SK-N-MC (cell line): ENCODE measurements around the gene CASZ1.
A peak's percentile ranks its signal among the peaks of the same experiment; 100 is the strongest.

Experiments used
- DNase-seq: peaks from one replicate; pipeline ENCODE4 v3.0.0-alpha.2; 2011; ENCODE audit warnings: low read depth, low spot score
- H3K27ac ChIP-seq: fragments of 200-600 bp; sonication (generic); 2 replicates; pipeline ENCODE4 v1.5.1; 2016; ENCODE audit warnings: mixed run types
- H3K36me3 ChIP-seq: fragments of 200-600 bp; sonication (generic); 2 replicates; pipeline ENCODE4 v1.6.1; 2017; ENCODE audit warnings: antibody characterized with exemption, low read length, mixed read lengths; ENCODE audit not compliant: insufficient read depth
- H3K4me3 ChIP-seq: fragments of 200-600 bp; sonication (generic); 2 replicates; pipeline ENCODE4 v1.5.1; 2016
- H3K9ac ChIP-seq: fragments of 200-600 bp; sonication (generic); 2 replicates; pipeline ENCODE4 v1.8.0; 2017; ENCODE audit warnings: mixed run types, mixed read lengths; ENCODE audit not compliant: insufficient read length
- H3K9me3 ChIP-seq: fragments of 200-600 bp; sonication (generic); 2 replicates; pipeline ENCODE4 v1.6.1; 2017; ENCODE audit warnings: low read depth, mild to moderate bottlenecking, antibody characterized with exemption, low read length, moderate library complexity, mixed read lengths
- EZH2 ChIP-seq: fragments of 200-600 bp; sonication (generic); IDR thresholded peaks from one replicate; pipeline ENCODE4 v1.6.1; 2017; ENCODE audit warnings: antibody characterized with exemption
- FOXP2 ChIP-seq: optimal IDR thresholded peaks from 2 replicates; pipeline ENCODE3; 2011; ENCODE audit warnings: mild to moderate bottlenecking, moderate library complexity; ENCODE audit not compliant: insufficient read depth; ENCODE audit errors: extremely low read length, control extremely low read depth
- POLR2AphosphoS5 ChIP-seq: IDR thresholded peaks from 2 replicates; pipeline ENCODE4 v1.6.1; 2012; ENCODE audit warnings: mild to moderate bottlenecking, low read depth, low read length, borderline replicate concordance

Gene CASZ1

DNA sequence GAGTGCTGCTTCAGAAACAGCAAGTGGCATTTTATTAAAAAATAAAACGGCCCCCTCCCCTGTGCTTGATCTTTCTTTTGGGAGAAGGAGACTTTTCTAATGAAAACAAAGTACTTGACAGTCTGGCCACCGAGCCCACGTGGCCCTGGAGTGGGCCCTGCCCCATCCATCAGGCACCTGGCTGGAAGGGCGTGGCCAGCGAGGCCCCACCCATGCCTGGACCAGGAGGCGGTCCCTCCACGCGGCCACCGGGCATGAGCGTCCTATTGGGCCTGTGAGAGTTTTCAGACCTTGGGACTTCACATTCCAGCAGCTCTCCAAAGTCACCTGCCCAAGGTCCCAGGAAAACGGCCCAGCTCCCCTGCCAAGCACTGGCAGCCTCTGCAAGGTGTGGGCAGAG, 144.7 kb downstream of the CASZ1 start:
- Histone ChIP-seq H3K4me3 (no peak overlapping the region), H3K9ac (no peak overlapping the region), H3K9me3 (no peaks in the 10 kb centered on the region), H3K27ac (no peak overlapping the region), H3K36me3 (no peaks in the 10 kb centered on the region)
- no peak for TF ChIP-seq POLR2AphosphoS5
- DNase-seq = no peak

DNA sequence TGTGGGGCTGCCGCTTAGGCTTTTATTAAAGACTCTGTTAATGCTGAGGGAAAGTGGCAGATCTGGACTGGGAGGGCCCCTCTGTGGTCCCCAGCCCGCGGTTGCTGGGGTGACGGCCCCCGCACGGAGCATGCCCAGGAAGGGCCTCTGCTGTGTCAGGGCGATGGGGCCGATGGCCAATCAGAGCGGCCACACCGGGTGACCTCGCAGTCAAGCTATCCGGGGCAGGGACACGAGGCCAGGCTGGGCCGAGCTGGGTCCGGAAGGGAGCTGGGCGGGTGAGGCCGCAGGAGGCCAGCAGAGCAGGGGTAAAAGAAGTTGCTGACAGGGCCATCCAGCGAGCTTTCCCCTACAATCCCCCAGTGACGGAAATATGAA, 145.1 kb downstream of the CASZ1 start:
- TF ChIP-seq FOXP2 (no peak), POLR2AphosphoS5 (no peak), EZH2 (no peak)
- no peak overlapping the region for H3K27ac ChIP-seq
- no peak overlapping the region for H3K4me3 ChIP-seq
- H3K36me3 ChIP-seq = no peaks in the 10 kb centered on the region
- no peaks in the 10 kb centered on the region for H3K9me3 ChIP-seq
- no peak for DNase-seq
- no peak overlapping the region for H3K9ac ChIP-seq

DNA sequence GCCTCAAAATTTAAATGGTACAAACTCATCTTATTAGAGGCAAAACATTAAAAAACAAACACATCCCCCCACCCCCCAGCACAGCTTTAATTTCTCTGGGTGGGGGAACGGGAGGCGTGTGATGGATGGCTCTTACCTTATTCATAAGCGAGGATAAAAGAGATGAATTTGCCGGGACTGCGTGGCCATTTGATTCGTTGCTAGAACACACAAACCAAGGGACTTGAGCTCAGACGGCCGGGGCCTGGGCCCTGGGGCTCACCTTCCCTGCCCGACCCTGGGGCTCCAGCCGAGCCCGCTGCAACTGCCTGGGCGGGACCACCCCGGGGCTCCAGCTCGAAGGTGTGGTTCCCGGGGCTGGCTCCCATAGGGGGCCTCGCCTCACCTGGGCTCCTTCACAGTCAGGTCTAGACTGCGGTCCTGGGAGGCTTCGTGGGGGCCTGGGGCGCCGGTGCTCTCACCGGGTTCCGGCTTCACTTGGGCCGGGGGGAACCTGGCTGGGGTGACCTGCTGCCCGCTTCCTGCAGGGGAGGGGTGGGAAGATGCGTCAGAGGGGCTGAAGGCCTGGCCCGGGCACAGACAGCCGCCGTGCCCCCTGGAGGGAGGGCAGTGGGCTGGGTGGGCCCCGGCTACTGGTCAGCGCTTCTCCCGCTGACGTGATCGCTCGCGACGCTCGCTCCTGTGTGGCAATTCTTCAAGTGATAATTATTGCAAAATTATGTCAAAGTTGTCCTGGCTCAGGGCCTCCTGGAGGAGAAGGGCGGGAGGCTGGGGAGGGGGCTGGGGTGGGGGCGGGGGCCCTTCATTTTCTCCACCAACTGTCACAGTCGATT, 145.7 kb downstream of the CASZ1 start:
- Histone ChIP-seq H3K27ac (no peak overlapping the region), H3K36me3 (no peaks in the 10 kb centered on the region), H3K9me3 (no peaks in the 10 kb centered on the region), H3K4me3 (no peak overlapping the region), H3K9ac (no peak overlapping the region)
- TF ChIP-seq POLR2AphosphoS5 = no peak
- TF ChIP-seq FOXP2 = no peak
- no peak for TF ChIP-seq EZH2
- no peak for DNase-seq

DNA sequence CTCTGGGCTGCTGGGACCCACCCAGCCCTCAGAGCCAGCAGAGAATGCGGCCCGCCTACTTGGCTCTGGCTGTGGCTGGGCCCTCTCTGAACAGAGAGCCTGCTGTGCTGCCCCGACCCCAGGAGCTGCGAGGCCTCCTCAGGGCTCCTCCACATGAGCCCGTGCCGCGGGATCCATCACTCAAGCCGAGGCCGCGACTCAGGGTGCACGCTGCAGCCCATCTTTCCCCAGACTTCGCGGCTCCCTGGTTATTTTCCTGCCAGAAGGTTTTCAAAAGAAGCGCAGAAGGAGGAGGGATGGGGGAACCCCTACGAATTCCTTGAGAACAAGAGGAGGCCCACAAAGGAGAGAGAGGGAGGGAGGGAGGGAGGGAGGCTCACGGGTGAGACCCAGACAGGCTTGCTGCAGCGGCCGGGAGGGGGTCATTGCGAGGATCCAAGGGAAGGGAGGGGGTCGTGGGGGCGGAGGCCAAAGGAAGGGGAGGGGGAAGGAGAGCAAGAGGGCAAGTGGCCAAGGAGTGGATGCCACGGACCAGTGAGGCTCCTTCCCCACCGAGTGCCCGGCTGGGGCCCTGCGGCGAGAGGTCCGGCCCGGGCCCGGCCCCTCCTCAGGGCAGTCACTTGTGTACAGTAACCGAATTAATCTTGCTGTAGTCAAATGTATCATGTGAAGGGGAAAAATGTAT, 146.8 kb downstream of the CASZ1 start:
- Histone ChIP-seq H3K9ac (no peak overlapping the region), H3K36me3 (no peaks in the 10 kb centered on the region), H3K27ac (peak overlapping the region; percentile 36; the same call in 1 of the 2 replicates), H3K4me3 (no peak overlapping the region), H3K9me3 (no peaks in the 10 kb centered on the region)
- TF ChIP-seq EZH2 (no peak), POLR2AphosphoS5 (no peak), FOXP2 (no peak)
- no peak for DNase-seq

DNA sequence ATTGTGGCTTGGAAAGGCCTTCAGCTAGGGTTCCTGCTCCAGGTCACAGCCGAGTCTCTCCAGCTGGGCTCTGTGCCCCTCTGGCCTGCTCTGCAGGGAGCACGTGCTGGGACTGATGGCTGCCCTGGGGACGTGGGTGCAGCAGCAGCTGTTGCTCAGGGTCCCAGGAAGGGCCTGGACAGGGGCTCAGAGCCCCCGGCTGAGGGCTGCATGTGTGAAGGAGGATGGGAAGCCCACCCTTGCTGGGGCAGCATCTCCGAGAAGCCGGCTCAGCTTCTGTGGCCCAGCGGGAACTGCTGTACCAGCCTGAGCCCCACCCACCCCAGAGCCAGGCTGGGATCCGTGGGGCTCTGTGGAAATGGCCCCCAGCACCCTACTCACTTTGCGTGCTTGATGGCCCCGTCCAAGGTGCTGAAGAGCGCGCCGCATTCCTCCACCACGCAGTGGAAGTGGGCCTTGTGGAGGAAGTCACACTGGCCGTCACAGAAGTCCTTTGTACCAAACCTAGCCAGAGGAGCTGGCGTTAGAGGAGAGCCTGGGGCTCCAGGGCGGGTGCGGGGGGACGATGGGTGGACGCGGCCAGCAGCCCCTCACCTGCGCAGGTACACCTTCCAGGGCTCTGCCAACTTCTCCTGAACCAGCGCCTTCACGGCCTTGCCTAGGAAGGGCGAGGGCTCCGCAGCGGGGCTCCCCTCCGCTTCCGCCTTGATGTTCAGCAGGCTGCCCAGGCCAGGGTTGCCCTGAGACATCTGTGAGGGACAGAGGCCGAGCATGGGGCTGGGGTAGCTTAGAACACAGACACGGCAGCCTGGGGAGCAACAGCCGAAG, 147.5 kb downstream of the CASZ1 start:
- H3K27ac ChIP-seq = no peak overlapping the region
- no peak for DNase-seq
- no peak overlapping the region for H3K4me3 ChIP-seq
- H3K9ac ChIP-seq = no peak overlapping the region
- no peak for TF ChIP-seq POLR2AphosphoS5
- TF ChIP-seq EZH2 = no peak
- TF ChIP-seq FOXP2 = no peak
- no peaks in the 10 kb centered on the region for H3K9me3 ChIP-seq
- H3K36me3 ChIP-seq = no peaks in the 10 kb centered on the region

DNA sequence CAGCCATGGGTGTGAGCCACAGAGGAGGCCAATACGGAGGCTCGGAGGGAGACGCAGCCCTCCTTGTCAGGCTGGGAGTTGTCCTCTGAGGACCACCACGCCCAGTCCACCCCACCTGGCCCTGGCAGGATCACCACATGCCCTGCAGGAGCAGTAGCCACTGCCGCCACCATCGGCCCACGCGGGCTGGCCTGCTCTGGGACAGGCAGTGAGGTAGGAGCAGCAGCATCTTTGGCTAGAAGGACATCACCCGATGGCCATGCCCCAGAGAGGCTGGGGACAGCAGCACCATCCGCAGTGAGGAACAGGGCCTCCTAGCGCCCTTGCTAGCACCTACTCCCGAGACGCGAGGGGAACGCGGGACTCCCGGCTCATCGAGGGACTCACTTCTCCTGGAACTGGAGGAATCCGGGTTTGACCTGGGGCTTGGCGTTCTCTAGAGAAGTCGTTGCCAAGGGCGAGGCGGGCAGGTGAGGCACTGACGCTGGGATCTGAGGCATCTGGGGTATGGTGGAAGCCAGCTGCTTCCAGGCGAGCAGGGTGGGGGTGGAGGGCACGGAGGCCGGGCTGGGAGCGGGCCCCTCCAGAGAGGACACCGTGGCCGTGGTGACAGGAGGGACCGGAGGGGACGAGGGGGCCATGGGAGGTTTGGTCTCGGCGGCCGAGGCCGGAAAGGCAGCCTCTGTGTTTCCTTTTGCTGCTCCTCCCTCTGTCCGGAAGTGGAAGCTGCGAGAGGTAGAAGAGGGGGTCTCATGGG, 148.9 kb downstream of the CASZ1 start:
- no peak for TF ChIP-seq EZH2
- TF ChIP-seq FOXP2 = no peak
- no peak for TF ChIP-seq POLR2AphosphoS5
- no peaks in the 10 kb centered on the region for H3K36me3 ChIP-seq
- no peak for DNase-seq
- H3K9me3 ChIP-seq = no peaks in the 10 kb centered on the region
- no peak overlapping the region for H3K27ac ChIP-seq
- no peak overlapping the region for H3K4me3 ChIP-seq
- H3K9ac ChIP-seq = no peak overlapping the region

DNA sequence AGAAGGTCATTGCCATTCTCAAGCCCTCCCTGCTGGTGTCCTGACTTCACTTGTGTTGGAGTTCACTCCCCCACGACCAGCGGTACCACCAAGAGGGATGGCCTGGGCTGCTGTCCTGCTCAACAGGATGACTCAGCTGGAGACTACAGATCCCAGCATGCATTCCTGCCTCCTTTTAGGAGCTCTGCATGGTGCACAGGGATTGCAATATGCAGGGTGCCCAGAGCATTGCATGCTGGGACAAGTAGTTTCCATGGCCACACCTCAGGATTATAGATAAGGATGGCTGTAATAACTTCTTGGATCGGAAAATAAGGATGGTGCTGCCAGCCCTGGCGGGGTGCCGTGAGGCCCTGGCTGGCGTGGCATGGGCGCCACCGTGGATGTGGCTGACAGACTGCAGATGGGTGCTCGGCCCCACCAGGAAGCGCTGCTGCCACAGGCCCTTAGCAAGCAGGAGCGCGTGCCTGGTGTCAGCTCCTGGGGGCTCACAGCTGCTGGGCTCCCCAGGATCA, 150.0 kb downstream of the CASZ1 start:
- no peak for DNase-seq
- Histone ChIP-seq H3K27ac (no peak overlapping the region), H3K9me3 (no peaks in the 10 kb centered on the region), H3K36me3 (no peaks in the 10 kb centered on the region), H3K9ac (no peak overlapping the region), H3K4me3 (no peak overlapping the region)
- TF ChIP-seq POLR2AphosphoS5 = no peak
- no peak for TF ChIP-seq EZH2
- no peak for TF ChIP-seq FOXP2
